Bronchial epithelial cell (primary cell): ENCODE data around the gene NR4A3. TPM values are rescaled to one million over a fixed set of nuclear protein-coding genes. Genes with fewer than 3 reads are reported as not detected.
"Not testable (repeated sequence)": the region's sequence is repeated elsewhere in the genome, so short reads cannot be mapped to it uniquely, and the experiment has no call there.

ENCODE experiments used
- DNase-seq: peaks from one replicate; pipeline ENCODE4 v3.0.0-alpha.2; 2010; ENCODE audit warnings: low read depth
- FAIRE-seq: peaks from 2 replicates; lab custom pipeline; 2011; peaks lifted over from hg19 to GRCh38; lab: Jason Lieb, UNC
- H3K27me3 ChIP-seq: 2 replicates; pipeline ENCODE4 v1.5.1; 2011; ENCODE audit warnings: low read length; ENCODE audit not compliant: control insufficient read depth, insufficient read depth
- H3K36me3 ChIP-seq: 2 replicates; pipeline ENCODE4 v1.5.1; 2011; ENCODE audit warnings: low read length; ENCODE audit not compliant: control insufficient read depth, insufficient read depth
- H3K4me3 ChIP-seq: 2 replicates; pipeline ENCODE4 v1.5.1; 2011; ENCODE audit warnings: mild to moderate bottlenecking, low read depth, low read length, control low read depth
- total RNA-seq: library from RNA; depleted of rRNA; stranded (reverse); fragments of >200 nt; gene quantifications from 2 replicates; pipeline ENCODE4 v1.2.1, GENCODE V29; 2014
- TF ChIP-seq, protein P1 (sequence below): IDR thresholded peaks from 2 replicates; pipeline ENCODE4 v1.5.1; 2011; ENCODE audit warnings: mild to moderate bottlenecking, moderate library complexity, low read length, control low read depth, inconsistent platforms; ENCODE audit not compliant: insufficient read depth, severe bottlenecking

The NR4A3 gene
- not detected in 2 replicates for total RNA-seq

DNA sequence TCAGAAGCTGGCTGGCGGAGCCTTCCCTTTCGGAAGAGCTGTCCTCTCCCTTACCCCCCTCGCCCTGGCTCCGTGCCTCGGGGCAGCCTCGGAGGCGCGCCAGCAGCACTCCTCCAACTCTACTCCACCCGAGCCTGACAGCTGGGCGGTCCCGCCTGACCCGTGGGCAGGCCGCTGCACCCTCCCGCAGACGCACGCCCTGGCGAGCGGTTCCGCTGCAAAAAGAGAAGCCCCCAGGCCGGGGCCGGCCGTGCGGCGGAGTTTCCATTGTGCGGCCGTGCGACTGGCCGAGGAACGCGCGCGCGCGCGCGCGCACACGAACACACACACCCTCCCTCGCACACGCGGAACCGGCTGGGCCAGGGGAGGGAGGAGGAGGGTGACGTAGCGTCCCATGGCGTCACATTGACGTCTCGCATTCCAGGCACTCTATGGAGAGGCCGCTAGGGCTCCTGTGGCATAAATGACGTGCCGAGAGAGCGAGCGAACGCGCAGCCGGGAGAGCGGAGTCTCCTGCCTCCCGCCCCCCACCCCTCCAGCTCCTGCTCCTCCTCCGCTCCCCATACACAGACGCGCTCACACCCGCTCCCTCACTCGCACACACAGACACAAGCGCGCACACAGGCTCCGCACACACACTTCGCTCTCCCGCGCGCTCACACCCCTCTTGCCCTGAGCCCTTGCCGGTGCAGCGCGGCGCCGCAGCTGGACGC lies at the start of gene NR4A3:
Gene NR4A3, plus strand, starts transcription at position 490 of the 713 bp plus-strand sequence. CDS start 6,158 bp downstream, outside the sequence.
- Histone ChIP-seq H3K27me3 (peaks cover 12% of the 10 kb centered on the region), H3K36me3 (no peaks in the 10 kb centered on the region), H3K4me3 (peak within 1 kb of the TSS; percentile 85)
- DNase-seq (peak; percentile 90), FAIRE-seq (no peak)
- TF ChIP-seq, protein P1, sequence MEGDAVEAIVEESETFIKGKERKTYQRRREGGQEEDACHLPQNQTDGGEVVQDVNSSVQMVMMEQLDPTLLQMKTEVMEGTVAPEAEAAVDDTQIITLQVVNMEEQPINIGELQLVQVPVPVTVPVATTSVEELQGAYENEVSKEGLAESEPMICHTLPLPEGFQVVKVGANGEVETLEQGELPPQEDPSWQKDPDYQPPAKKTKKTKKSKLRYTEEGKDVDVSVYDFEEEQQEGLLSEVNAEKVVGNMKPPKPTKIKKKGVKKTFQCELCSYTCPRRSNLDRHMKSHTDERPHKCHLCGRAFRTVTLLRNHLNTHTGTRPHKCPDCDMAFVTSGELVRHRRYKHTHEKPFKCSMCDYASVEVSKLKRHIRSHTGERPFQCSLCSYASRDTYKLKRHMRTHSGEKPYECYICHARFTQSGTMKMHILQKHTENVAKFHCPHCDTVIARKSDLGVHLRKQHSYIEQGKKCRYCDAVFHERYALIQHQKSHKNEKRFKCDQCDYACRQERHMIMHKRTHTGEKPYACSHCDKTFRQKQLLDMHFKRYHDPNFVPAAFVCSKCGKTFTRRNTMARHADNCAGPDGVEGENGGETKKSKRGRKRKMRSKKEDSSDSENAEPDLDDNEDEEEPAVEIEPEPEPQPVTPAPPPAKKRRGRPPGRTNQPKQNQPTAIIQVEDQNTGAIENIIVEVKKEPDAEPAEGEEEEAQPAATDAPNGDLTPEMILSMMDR: peak; percentile 32

GRCh38 chr9:99773468-99774138 lies 48.1 kb upstream of the NR4A3 start:
- H3K4me3 ChIP-seq: no peak overlapping the region
- H3K27me3 ChIP-seq: no peaks in the 10 kb centered on the region
- FAIRE-seq (no peak), DNase-seq (no peak)
- TF ChIP-seq, protein P1: no peak
- H3K36me3 ChIP-seq: no peaks in the 10 kb centered on the region

DNA sequence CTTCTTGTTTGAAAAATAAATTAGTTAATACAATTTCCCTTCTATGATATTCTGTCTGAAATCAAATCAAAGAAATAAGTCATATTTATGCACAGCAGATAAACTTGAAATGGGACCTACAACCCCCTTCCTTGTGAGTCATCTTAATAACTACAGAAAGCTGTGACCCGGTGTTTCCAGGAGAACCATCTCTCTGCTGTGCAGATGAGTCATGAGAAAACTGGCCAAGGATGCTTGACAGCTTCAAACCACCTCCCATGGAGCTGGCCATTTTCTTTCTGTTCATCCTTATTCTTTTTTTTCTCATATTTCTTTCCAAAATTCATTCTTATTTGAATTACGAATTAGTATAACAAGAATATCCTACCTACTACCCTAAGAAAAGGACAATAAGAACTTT lies 43.4 kb upstream of the NR4A3 start:
- DNase-seq (peak; percentile 81), FAIRE-seq (no peak)
- H3K27me3 ChIP-seq: no peaks in the 10 kb centered on the region
- TF ChIP-seq, protein P1: no peak
- no peaks in the 10 kb centered on the region for H3K36me3 ChIP-seq
- H3K4me3 ChIP-seq: no peak overlapping the region

GRCh38 chr9:99778836-99779235 lies 42.8 kb upstream of the NR4A3 start:
- TF ChIP-seq, protein P1: no peak
- FAIRE-seq (no peak), DNase-seq (no peak)

GRCh38 chr9:99779277-99779676 lies 42.4 kb upstream of the NR4A3 start:
- TF ChIP-seq, protein P1: no peak
- Histone ChIP-seq H3K4me3 (no peak overlapping the region), H3K36me3 (no peaks in the 10 kb centered on the region), H3K27me3 (no peaks in the 10 kb centered on the region)
- FAIRE-seq (no peak), DNase-seq (no peak)

More at GRCh38 chr9:99778836-99779235, 42.8 kb upstream of the NR4A3 start:
- H3K27me3 ChIP-seq: no peaks in the 10 kb centered on the region
- H3K4me3 ChIP-seq: no peak overlapping the region
- no peaks in the 10 kb centered on the region for H3K36me3 ChIP-seq

- H3K4me3 ChIP-seq, FAIRE-seq, H3K36me3 ChIP-seq, DNase-seq, H3K27me3 ChIP-seq: not testable (repeated sequence)
Measured at GRCh38 chr9:99782349-99782748, 39.3 kb upstream of the NR4A3 start.
